Left lung (tissue), 10 donors: ENCODE measurements around the gene KLHL21. TPM values are rescaled to one million over a fixed set of nuclear protein-coding genes. Genes with fewer than 3 reads are reported as not detected.

Experiments
- ATAC-seq: fragments of 200-7000 bp; cut with Tn5 transposase; one replicate; pipeline ENCODE4 v1.9.1; 2020; ENCODE audit warnings: moderate library complexity
- DNase-seq, 4 donors: peaks; one replicate each; pipeline ENCODE4 v3.0.0-alpha.2; 2013 to 2020
- H3K27ac ChIP-seq, 2 donors: fragments of 200-600 bp; sonication (generic) in 1 of 2; one replicate each; pipeline versions ENCODE4 v1.5.0 to v1.8.0; 2020 to 2021
- H3K27me3 ChIP-seq, 2 donors: fragments of 200-600 bp; sonication (generic) in 1 of 2; one replicate each; pipeline versions ENCODE4 v1.5.0 to v1.8.0; 2020 to 2021
- H3K36me3 ChIP-seq, 2 donors: fragments of 200-600 bp; sonication (generic) in 1 of 2; one replicate each; pipeline versions ENCODE4 v1.5.0 to v1.8.0; 2020 to 2021
- H3K4me1 ChIP-seq, 2 donors: fragments of 200-600 bp; one replicate each; pipeline ENCODE4 v1.8.0; 2021
- H3K4me3 ChIP-seq, 2 donors: fragments of 200-600 bp; sonication (generic) in 1 of 2; one replicate each; pipeline versions ENCODE4 v1.5.0 to v1.8.0; 2020 to 2021; ENCODE audit warnings: mild to moderate bottlenecking in 1 of 2
- H3K9me3 ChIP-seq, 2 donors: fragments of 200-600 bp; sonication (generic) in 1 of 2; one replicate each; pipeline versions ENCODE4 v1.5.0 to v1.8.0; 2020 to 2021
- CTCF ChIP-seq, 2 donors: fragments of 200-600 bp; sonication (generic) in 1 of 2; IDR thresholded peaks; one replicate each; pipeline versions ENCODE4 v1.5.0 to v1.8.0; 2021; ENCODE audit warnings: antibody characterized with exemption in 2 of 2
- intact Hi-C, 2 donors: fragments of 100-400 bp; cut with DNase I; formaldehyde crosslinking; loops; one replicate each; pipeline versions ENCODE4 v1.11.2 to v1.14.2; 2022
- polyA plus RNA-seq, 6 donors: library from polyadenylated mRNA; unstranded; fragments of 120-200 nt; gene quantifications; one replicate each; pipeline ENCODE4 v1.2.1, GENCODE V29; 2013; ENCODE audit not compliant: insufficient read length in 6 of 6
- total RNA-seq, 2 donors: library from RNA; stranded (reverse); fragmentation: NEBNext Ultra II Directional; extraction: Animal tissue kit (Norgen Biotek cat#: 25700); gene quantifications; one replicate each; pipeline ENCODE4 v1.2.1, GENCODE V29; 2021
- donor health status: DM: no; HTN: yes; CAD: no.
- donor health status: DM: no; HTN: no; CAD: no.

The KLHL21 gene
- total and polyA plus RNA-seq, 8 donors = 11.0 to 29.2 (median 13.7) TPM

GRCh38 chr1:6635161-6635909 lies 32.7 kb upstream of the KLHL21 start:
- Histone ChIP-seq H3K36me3 (peaks cover 3 to 100% of the 10 kb centered on the region in 2 donors), H3K27ac (no peak overlapping the region), H3K9me3 (no peaks in the 10 kb centered on the region), H3K4me1 (no peaks in the 10 kb centered on the region), H3K27me3 (no peaks in the 10 kb centered on the region), H3K4me3 (no peak overlapping the region)
- DNase-seq = no peak
- no peak for ATAC-seq
- TF ChIP-seq CTCF (IDR thresholded peaks at IDR 0.05) = no peak
- intact Hi-C loops = loop anchor here in 1 of 2 donors (10.0 kb wide), 1 partner anchor 151 kb away; no protein-coding TSS in a partner anchor

- intact Hi-C loops = loop anchor here in 1 of 2 donors (10.0 kb wide), 1 partner anchor 150 kb away; no protein-coding TSS in a partner anchor
- Histone ChIP-seq H3K36me3 (peaks cover 3 to 100% of the 10 kb centered on the region in 2 donors), H3K9me3 (no peaks in the 10 kb centered on the region), H3K27ac (no peak overlapping the region), H3K27me3 (no peaks in the 10 kb centered on the region), H3K4me1 (no peaks in the 10 kb centered on the region), H3K4me3 (no peak overlapping the region)
- ATAC-seq (peak; percentile 81), DNase-seq (peak; percentile 16 to 87 (median 48))
- peak; percentile 31 to 34 for TF ChIP-seq CTCF (IDR thresholded peaks at IDR 0.05)
Measured at GRCh38 chr1:6634371-6635052, 31.8 kb upstream of the KLHL21 start.

- Histone ChIP-seq H3K4me3 (no peak overlapping the region), H3K9me3 (no peaks in the 10 kb centered on the region), H3K27me3 (no peaks in the 10 kb centered on the region), H3K4me1 (peaks cover 0 to 4% of the 10 kb centered on the region in 2 donors), H3K27ac (no peak overlapping the region), H3K36me3 (peaks cover 3 to 100% of the 10 kb centered on the region in 2 donors)
- ATAC-seq (no peak), DNase-seq (peak in 1 of 4 donors; percentile 60)
- TF ChIP-seq CTCF (IDR thresholded peaks at IDR 0.05) = no peak
- intact Hi-C loops = loop anchor here in 1 of 2 donors (10.0 kb wide), 1 partner anchor 148 kb away; no protein-coding TSS in a partner anchor
Measured at GRCh38 chr1:6632588-6633514, 30.2 kb upstream of the KLHL21 start.

GRCh38 chr1:6631058-6631457 lies 28.4 kb upstream of the KLHL21 start:
- ATAC-seq (no peak), DNase-seq (peak in 1 of 4 donors; percentile 33)
- TF ChIP-seq CTCF (IDR thresholded peaks at IDR 0.05) = no peak
- intact Hi-C loops = loop anchor here in 1 of 2 donors (10.0 kb wide), 1 partner anchor 146 kb away; no protein-coding TSS in a partner anchor
- no peak overlapping the region for H3K27ac ChIP-seq
- no peaks in the 10 kb centered on the region for H3K9me3 ChIP-seq
- H3K4me1 ChIP-seq = peaks cover 5 to 12% of the 10 kb centered on the region in 2 donors
- H3K4me3 ChIP-seq = no peak overlapping the region
- H3K27me3 ChIP-seq = no peaks in the 10 kb centered on the region
- peaks cover 3 to 86% of the 10 kb centered on the region in 2 donors for H3K36me3 ChIP-seq
